MCF 10A (cell line): ENCODE measurements around the gene C2CD4C. TPM values are rescaled to one million over a fixed set of nuclear protein-coding genes. Genes with fewer than 3 reads are reported as not detected.

Experiments
- BruUV-seq: library from RNA; stranded (reverse); fragments of 400-500 nt; replicated peaks from 2 replicates; lab custom pipeline; 2021; lab: Mats Ljungman, UMichigan
- CTCF ChIA-PET: fragments of 300-600 bp; sonication (Branson Sonifier 250); formaldehyde crosslinking; extraction: SDS; loops from one replicate; lab custom pipeline; 2021; ENCODE audit warnings: antibody characterized with exemption, inconsistent platforms; lab: Yijun Ruan, JAX
- POLR2A ChIA-PET: fragments of 300-600, 350-650 bp; sonication (Branson Sonifier 250); formaldehyde crosslinking; extraction: SDS; loops from one replicate; lab custom pipeline; 2020; ENCODE audit warnings: antibody characterized with exemption, inconsistent platforms; lab: Yijun Ruan, JAX
- DNase-seq: peaks from one replicate; pipeline ENCODE4 v3.0.0-alpha.2; 2018; ENCODE audit not compliant: unreplicated experiment
- H3K27ac Mint-ChIP-seq: one replicate; pipeline ENCODE4 v1.8.0; 2022; ENCODE audit warnings: mild to moderate bottlenecking, low read depth, mixed read lengths; ENCODE audit not compliant: unreplicated experiment
- H3K27me3 Mint-ChIP-seq: one replicate; pipeline ENCODE4 v1.8.0; 2022; ENCODE audit warnings: mixed read lengths; ENCODE audit not compliant: insufficient read depth, unreplicated experiment
- H3K36me3 Mint-ChIP-seq: one replicate; pipeline ENCODE4 v1.8.0; 2022; ENCODE audit warnings: mild to moderate bottlenecking, moderate library complexity, mixed read lengths; ENCODE audit not compliant: insufficient read depth, unreplicated experiment
- H3K4me1 Mint-ChIP-seq: one replicate; pipeline ENCODE4 v1.8.0; 2022; ENCODE audit warnings: mixed read lengths; ENCODE audit not compliant: insufficient read depth, unreplicated experiment
- H3K4me3 Mint-ChIP-seq: one replicate; pipeline ENCODE4 v1.8.0; 2022; ENCODE audit warnings: mild to moderate bottlenecking, moderate library complexity, mixed read lengths; ENCODE audit not compliant: unreplicated experiment
- H3K9me3 Mint-ChIP-seq: one replicate; pipeline ENCODE4 v1.8.0; 2022; ENCODE audit warnings: mixed read lengths; ENCODE audit not compliant: unreplicated experiment
- CTCF ChIP-seq: fragments of 200-600 bp; IDR thresholded peaks from one replicate; pipeline ENCODE4 v1.8.0; 2022; ENCODE audit warnings: antibody characterized with exemption, mild to moderate bottlenecking; ENCODE audit not compliant: unreplicated experiment
- intact Hi-C: fragments of 100-400 bp; cut with micrococcal nuclease; formaldehyde crosslinking; loops from 2 replicates; pipeline ENCODE4 v1.14.1; 2022
- total RNA-seq: library from RNA; stranded (reverse); gene quantifications from 2 replicates; pipeline ENCODE4 v1.2.3, GENCODE V29; 2022

C2CD4C gene
- total RNA-seq, 1 experiment from 2014 or later = 0.49 TPM

- BruUV-seq = no TSS peak
- no peaks in the 10 kb centered on the region for H3K4me1 Mint-ChIP-seq
- intact Hi-C loops = no loop called here
- H3K27me3 Mint-ChIP-seq = peaks cover 9% of the 10 kb centered on the region
- no peak overlapping the region for H3K27ac Mint-ChIP-seq
- TF ChIP-seq CTCF = no peak
- ChIA-PET POLR2A (no interaction called here), CTCF (no interaction called here)
- no peak overlapping the region for H3K4me3 Mint-ChIP-seq
- H3K36me3 Mint-ChIP-seq = no peaks in the 10 kb centered on the region
- no peaks in the 10 kb centered on the region for H3K9me3 Mint-ChIP-seq
- DNase-seq = no peak
Observed at GRCh38 chr19:403221-404027, 5.5 kb downstream of the C2CD4C start.

- no peak for DNase-seq
- H3K4me3 Mint-ChIP-seq = no peak overlapping the region
- no peaks in the 10 kb centered on the region for H3K36me3 Mint-ChIP-seq
- H3K9me3 Mint-ChIP-seq = no peaks in the 10 kb centered on the region
- intact Hi-C loops = no loop called here
- H3K27me3 Mint-ChIP-seq = peaks cover 9% of the 10 kb centered on the region
- ChIA-PET CTCF (interaction anchor here (0.7 kb wide), 1 partner anchor 130 kb away, joined by 3 read pairs; no protein-coding TSS in a partner anchor), POLR2A (no interaction called here)
- no TSS peak for BruUV-seq
- H3K4me1 Mint-ChIP-seq = no peaks in the 10 kb centered on the region
- H3K27ac Mint-ChIP-seq = no peak overlapping the region
- TF ChIP-seq CTCF = no peak
Observed at GRCh38 chr19:402786-403185, 6.2 kb downstream of the C2CD4C start.

- Mint-ChIP-seq H3K27me3 (peaks cover 9% of the 10 kb centered on the region), H3K27ac (no peak overlapping the region), H3K9me3 (no peaks in the 10 kb centered on the region), H3K4me1 (no peaks in the 10 kb centered on the region), H3K36me3 (no peaks in the 10 kb centered on the region), H3K4me3 (no peak overlapping the region)
- intact Hi-C loops = no loop called here
- TF ChIP-seq CTCF = no peak
- DNase-seq = no peak
- ChIA-PET CTCF (interaction anchor here (0.7 kb wide), 1 partner anchor 129 kb away, joined by 3 read pairs; no protein-coding TSS in a partner anchor), POLR2A (no interaction called here)
- BruUV-seq = no TSS peak
Observed at GRCh38 chr19:401866-402511, 7.0 kb downstream of the C2CD4C start.
